GM18498 (cell line): ENCODE data around the gene NADK2.
A peak's percentile ranks its signal among the peaks of the same experiment; 100 is the strongest.

Experiments used
- ATAC-seq: cut with Tn5 transposase; IDR thresholded peaks from one replicate; pipeline ENCODE4 v1.9.1; 2021; ENCODE audit warnings: mild to moderate bottlenecking, moderate library complexity; ENCODE audit not compliant: unreplicated experiment

Gene NADK2

GRCh38 chr5:36164461-36164860 lies 77.3 kb downstream of the NADK2 start:
- ATAC-seq, result no peak

- ATAC-seq, result no peak
Observed at GRCh38 chr5:36162810-36163486, 78.8 kb downstream of the NADK2 start.

DNA sequence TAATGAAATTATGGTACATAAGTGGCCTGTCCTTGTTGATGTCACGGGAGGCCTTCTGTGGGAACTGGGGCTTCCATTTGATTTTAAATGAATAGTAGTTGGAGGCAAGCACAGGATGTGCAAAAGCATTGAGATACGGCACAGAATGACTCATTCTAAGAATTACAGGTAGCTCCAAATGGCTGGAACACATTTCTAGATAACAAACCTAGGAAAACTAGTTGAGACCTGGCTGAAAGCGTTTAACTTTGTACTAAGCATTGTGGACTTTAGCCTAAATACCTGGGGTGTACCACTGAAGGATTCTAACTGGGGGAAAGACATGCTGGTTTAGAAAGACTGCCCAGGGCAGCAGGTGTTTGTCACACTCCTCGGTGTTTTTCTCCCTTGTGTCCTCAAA lies 80.4 kb downstream of the NADK2 start:
- no peak for ATAC-seq

DNA sequence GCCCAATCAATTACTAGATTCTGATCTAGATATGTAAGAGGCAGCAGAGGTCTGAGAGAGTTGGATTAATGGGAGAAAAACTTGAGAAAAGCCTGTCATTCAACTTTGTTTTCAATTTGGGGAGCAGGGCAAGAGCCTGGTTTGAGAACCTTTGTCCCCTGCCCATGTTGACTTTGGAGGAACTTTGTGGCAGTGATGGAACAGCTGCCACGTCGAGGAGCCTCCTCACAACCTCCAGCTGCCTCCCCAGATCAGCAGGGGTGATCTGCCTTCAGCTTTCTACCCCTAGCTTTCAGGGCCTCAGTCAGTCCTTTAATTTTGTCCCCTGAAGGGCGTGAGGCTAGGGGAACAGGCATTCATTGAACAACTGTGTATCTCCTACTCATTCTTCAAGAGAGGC lies 81.1 kb downstream of the NADK2 start:
- no peak for ATAC-seq

- ATAC-seq, result no peak
Observed at GRCh38 chr5:36158144-36158543, 83.6 kb downstream of the NADK2 start.

- no peak for ATAC-seq
Observed at GRCh38 chr5:36156619-36157018, 85.1 kb downstream of the NADK2 start.

- ATAC-seq, result no peak
Observed at GRCh38 chr5:36156121-36156601, 85.6 kb downstream of the NADK2 start.

DNA sequence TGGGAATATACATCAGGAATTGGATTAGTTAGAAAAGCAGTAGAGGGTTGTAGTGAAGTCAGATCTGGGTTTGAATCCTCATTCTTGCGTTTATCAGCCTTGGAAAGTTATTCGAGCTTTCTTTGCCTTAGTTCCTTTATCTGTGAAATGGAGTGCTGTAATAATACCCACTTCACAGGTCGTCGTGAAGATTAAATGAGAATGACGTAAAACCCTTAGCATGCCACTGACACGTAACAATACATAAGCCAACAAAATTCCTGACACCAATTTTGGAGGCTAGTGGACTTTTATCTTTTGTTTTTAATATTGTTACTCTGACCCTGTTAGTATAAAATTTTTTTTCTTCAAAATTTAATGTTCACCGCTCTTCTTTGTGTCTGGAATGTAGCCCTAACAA lies 86.4 kb downstream of the NADK2 start:
- no peak for ATAC-seq

- ATAC-seq, result no peak
Observed at GRCh38 chr5:36153726-36154125, 88.0 kb downstream of the NADK2 start.

- no peak for ATAC-seq
Observed at GRCh38 chr5:36153298-36153677, 88.4 kb downstream of the NADK2 start.

- ATAC-seq, result peak; percentile 2
Observed at GRCh38 chr5:36152324-36153297, 89.1 kb downstream of the NADK2 start.

- peak; percentile 98 for ATAC-seq
Observed at GRCh38 chr5:36151434-36152323, 90.0 kb downstream of the NADK2 start, which contains the start of the genes LMBRD2 and SKP2. Gene LMBRD2, minus strand, starts transcription at chr5:36151887. Its CDS starts 8,538 bp downstream, at chr5:36143349. Gene SKP2, plus strand, starts transcription at chr5:36152111. Its CDS starts 152 bp downstream, at chr5:36152263.

GRCh38 chr5:36150676-36151433 lies 90.9 kb downstream of the NADK2 start:
- peak; percentile 30 for ATAC-seq

DNA sequence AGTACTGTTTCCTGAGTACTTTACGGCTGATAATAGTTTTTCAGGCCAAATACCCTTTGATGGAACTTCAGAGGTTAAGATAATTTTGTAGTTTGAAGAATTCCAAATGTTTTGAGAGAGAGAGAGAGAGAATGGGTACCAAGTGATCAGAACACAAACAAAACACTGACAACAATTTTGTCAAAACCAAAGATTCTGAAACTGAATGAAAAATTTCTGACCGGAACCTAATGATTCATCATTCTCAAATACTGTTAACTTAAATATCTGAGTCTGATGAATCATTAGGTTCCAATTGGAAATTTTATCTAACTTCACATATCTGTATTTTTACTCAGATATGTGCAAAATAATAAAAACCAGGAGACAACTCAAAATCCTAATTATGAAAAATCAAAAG lies 94.0 kb downstream of the NADK2 start:
- ATAC-seq, result no peak

DNA sequence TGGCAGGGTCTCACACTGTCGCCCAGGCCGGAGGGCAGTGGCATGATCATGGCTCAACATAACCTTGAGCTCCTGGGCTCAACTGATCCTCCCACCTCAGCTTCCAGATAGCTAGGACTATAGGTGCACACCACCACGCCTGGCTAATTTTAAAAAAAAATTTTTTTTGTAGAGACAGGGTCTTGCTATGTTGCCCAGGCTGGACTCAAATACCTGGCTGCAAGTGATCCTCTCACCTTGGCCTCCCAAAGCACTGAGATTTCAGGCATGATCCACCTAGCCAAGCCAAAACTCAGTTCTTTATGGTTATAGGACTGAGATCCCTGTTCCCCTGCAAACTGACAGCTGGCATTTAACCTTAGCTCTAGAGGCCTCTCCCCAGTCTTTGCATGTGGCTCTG lies 95.3 kb downstream of the NADK2 start:
- ATAC-seq, result no peak

- no peak for ATAC-seq
Observed at GRCh38 chr5:36145311-36145710, 96.4 kb downstream of the NADK2 start.
